ENCODE data around the gene STAP2. TPM values are rescaled to one million over a fixed set of nuclear protein-coding genes. Genes with fewer than 3 reads are reported as not detected.

STAP2 gene
- total and polyA plus RNA-seq, 9 of the 15 experiments (the other 6 are each of a cell fraction or from before 2014, with no cell fraction given) = 1.2 to 9.8 (median 4.5) TPM

DNA sequence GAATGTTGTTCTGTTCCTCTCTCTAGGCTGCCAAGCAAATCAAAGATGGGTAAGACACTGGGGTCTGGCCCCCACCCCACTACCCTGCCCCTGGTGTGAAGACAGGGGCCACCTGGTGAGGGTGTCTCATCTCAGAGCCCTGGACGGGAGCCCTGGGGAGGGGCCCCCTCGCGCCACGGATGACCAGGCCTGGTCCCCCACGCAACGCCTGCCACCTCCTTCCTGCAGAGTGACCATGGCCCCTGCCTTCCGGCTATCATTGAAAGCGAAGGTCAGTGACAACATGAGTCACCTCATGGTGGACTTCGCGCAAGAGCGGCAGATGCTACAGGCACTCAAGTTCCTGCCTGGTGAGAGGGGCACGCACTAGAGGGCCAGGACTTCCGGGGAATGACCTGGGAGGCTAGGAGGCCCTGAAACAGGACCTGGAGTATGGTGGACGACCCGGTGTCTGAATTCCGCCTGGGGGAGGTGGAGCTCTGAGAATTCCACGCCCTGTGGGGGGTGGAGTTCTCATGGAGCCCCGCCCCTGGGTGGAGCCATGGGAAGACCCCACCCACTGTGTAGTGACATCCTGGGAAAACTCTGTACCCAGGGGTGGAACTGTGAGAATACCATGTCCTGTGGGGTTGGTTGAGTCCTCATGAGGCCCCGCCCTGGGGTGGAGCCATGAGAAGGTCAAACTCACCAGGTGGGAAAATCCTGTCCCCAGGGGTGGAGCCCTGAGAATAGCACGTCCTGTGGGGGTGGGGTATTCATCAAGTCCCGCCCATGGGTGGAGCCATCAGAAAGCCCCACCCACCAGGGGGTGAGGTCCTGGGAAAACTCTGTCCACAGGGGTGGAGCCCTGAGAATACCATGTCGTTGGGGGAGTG lies 28.1 kb downstream of the STAP2 start (continued):
- TF ChIP-seq, protein P1, sequence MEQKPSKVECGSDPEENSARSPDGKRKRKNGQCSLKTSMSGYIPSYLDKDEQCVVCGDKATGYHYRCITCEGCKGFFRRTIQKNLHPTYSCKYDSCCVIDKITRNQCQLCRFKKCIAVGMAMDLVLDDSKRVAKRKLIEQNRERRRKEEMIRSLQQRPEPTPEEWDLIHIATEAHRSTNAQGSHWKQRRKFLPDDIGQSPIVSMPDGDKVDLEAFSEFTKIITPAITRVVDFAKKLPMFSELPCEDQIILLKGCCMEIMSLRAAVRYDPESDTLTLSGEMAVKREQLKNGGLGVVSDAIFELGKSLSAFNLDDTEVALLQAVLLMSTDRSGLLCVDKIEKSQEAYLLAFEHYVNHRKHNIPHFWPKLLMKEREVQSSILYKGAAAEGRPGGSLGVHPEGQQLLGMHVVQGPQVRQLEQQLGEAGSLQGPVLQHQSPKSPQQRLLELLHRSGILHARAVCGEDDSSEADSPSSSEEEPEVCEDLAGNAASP (IDR thresholded peaks at IDR 0.05) = no peak
- TF ChIP-seq MAFK (IDR thresholded peaks at IDR 0.05; ENCODE audit: low read length) (no peak), TAF7 (tag; IDR thresholded peaks at IDR 0.05) (0 out of 2 replicates have a peak, but pooled peaks have one; percentile 75), STAT5A (IDR thresholded peaks at IDR 0.05; ENCODE audit: borderline replicate concordance, low read length) (no peak), HMG20B (CRISPR knock-in tag; IDR thresholded peaks at IDR 0.05) (no peak), NCOR1 (IDR thresholded peaks at IDR 0.05) (no peak), SAP30 (IDR thresholded peaks at IDR 0.05; ENCODE audit: borderline replicate concordance, insufficient read depth, low read depth, low read length, poor library complexity, severe bottlenecking) (no peak), MED1 (CRISPR knock-in tag; IDR thresholded peaks at IDR 0.05; ENCODE audit: borderline replicate concordance) (no peak), L3MBTL2 (IDR thresholded peaks at IDR 0.05) (peak; percentile 94), HMG20A (CRISPR knock-in tag; conservative IDR thresholded peaks at IDR 0.05) (no peak), CCNT2 (IDR thresholded peaks at IDR 0.05; ENCODE audit: borderline replicate concordance, extremely low read depth, insufficient read length, low read depth, low read length) (no peak), ZNF766 (CRISPR knock-in tag; conservative IDR thresholded peaks at IDR 0.05) (no peak), HNRNPUL1 (IDR thresholded peaks at IDR 0.05; ENCODE audit: low read length) (no peak), CBFA2T3 (IDR thresholded peaks at IDR 0.05) (no peak), CBX8 (IDR thresholded peaks at IDR 0.05; ENCODE audit: borderline replicate concordance, extremely low read depth, low read depth, low read length, poor library complexity, severe bottlenecking) (no peak), ZNF24 (IDR thresholded peaks at IDR 0.05) (no peak), RFX7 (CRISPR knock-in tag; IDR thresholded peaks at IDR 0.05) (no peak)
- TF ChIP-seq, protein P2, sequence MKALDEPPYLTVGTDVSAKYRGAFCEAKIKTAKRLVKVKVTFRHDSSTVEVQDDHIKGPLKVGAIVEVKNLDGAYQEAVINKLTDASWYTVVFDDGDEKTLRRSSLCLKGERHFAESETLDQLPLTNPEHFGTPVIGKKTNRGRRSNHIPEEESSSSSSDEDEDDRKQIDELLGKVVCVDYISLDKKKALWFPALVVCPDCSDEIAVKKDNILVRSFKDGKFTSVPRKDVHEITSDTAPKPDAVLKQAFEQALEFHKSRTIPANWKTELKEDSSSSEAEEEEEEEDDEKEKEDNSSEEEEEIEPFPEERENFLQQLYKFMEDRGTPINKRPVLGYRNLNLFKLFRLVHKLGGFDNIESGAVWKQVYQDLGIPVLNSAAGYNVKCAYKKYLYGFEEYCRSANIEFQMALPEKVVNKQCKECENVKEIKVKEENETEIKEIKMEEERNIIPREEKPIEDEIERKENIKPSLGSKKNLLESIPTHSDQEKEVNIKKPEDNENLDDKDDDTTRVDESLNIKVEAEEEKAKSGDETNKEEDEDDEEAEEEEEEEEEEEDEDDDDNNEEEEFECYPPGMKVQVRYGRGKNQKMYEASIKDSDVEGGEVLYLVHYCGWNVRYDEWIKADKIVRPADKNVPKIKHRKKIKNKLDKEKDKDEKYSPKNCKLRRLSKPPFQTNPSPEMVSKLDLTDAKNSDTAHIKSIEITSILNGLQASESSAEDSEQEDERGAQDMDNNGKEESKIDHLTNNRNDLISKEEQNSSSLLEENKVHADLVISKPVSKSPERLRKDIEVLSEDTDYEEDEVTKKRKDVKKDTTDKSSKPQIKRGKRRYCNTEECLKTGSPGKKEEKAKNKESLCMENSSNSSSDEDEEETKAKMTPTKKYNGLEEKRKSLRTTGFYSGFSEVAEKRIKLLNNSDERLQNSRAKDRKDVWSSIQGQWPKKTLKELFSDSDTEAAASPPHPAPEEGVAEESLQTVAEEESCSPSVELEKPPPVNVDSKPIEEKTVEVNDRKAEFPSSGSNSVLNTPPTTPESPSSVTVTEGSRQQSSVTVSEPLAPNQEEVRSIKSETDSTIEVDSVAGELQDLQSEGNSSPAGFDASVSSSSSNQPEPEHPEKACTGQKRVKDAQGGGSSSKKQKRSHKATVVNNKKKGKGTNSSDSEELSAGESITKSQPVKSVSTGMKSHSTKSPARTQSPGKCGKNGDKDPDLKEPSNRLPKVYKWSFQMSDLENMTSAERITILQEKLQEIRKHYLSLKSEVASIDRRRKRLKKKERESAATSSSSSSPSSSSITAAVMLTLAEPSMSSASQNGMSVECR (CRISPR knock-in tag; IDR thresholded peaks at IDR 0.05) = peak; percentile 53; the same call in 1 of the 2 replicates
- TF ChIP-seq, protein P3, sequence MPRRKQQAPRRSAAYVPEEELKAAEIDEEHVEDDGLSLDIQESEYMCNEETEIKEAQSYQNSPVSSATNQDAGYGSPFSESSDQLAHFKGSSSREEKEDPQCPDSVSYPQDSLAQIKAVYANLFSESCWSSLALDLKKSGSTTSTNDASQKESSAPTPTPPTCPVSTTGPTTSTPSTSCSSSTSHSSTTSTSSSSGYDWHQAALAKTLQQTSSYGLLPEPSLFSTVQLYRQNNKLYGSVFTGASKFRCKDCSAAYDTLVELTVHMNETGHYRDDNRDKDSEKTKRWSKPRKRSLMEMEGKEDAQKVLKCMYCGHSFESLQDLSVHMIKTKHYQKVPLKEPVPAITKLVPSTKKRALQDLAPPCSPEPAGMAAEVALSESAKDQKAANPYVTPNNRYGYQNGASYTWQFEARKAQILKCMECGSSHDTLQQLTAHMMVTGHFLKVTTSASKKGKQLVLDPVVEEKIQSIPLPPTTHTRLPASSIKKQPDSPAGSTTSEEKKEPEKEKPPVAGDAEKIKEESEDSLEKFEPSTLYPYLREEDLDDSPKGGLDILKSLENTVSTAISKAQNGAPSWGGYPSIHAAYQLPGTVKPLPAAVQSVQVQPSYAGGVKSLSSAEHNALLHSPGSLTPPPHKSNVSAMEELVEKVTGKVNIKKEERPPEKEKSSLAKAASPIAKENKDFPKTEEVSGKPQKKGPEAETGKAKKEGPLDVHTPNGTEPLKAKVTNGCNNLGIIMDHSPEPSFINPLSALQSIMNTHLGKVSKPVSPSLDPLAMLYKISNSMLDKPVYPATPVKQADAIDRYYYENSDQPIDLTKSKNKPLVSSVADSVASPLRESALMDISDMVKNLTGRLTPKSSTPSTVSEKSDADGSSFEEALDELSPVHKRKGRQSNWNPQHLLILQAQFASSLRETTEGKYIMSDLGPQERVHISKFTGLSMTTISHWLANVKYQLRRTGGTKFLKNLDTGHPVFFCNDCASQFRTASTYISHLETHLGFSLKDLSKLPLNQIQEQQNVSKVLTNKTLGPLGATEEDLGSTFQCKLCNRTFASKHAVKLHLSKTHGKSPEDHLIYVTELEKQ (CRISPR knock-in tag; IDR thresholded peaks at IDR 0.05) = no peak
